SK-N-SH (cell line): ENCODE results near the gene SPATA32. TPM values are rescaled to one million over a fixed set of nuclear protein-coding genes. Genes with fewer than 3 reads are reported as not detected.
A peak's percentile ranks its signal among the peaks of the same experiment; 100 is the strongest.

ENCODE experiments used
- CTCF ChIA-PET: fragments of 300-600, 350-600 bp; formaldehyde crosslinking; extraction: SDS; loops from one replicate; lab custom pipeline; 2021; lab: Yijun Ruan, JAX
- POLR2A ChIA-PET: fragments of 350-600 bp; sonication (Branson Sonifier 250); formaldehyde crosslinking; extraction: SDS; loops from one replicate; lab custom pipeline; 2020; ENCODE audit warnings: antibody characterized with exemption, inconsistent platforms; lab: Yijun Ruan, JAX
- DNase-seq: peaks from one replicate; pipeline ENCODE4 v3.0.0; 2012
- H2AFZ ChIP-seq: fragments of 200-600 bp; sonication (generic); 2 replicates; pipeline ENCODE4 v1.8.1; 2016; ENCODE audit warnings: antibody characterized with exemption, mild to moderate bottlenecking, low read depth
- H3F3A ChIP-seq: fragments of 200-600 bp; sonication (generic); replicated peaks from 2 replicates; pipeline ENCODE3; 2016; ENCODE audit warnings: antibody characterized with exemption, mild to moderate bottlenecking; ENCODE audit not compliant: insufficient read depth
- H3K27ac ChIP-seq, 2 experiments: fragments of 200-500 bp in 1 of 2; fragments of 200-600 bp in 1 of 2; sonication (Bioruptor generic) in 1 of 2; sonication (generic), shearing (Covaris generic) in 1 of 2; 2 replicates each; pipeline versions ENCODE4 v1.5.1 to v1.6.1; 2014 to 2016; ENCODE audit warnings: low read depth in 2 of 2, inconsistent platforms in 1 of 2, low read length in 1 of 2, mild to moderate bottlenecking in 1 of 2, mixed read lengths in 1 of 2
- H3K27me3 ChIP-seq: fragments of 200-600 bp; sonication (generic), shearing (Covaris generic); 2 replicates; pipeline ENCODE4 v1.6.1; 2016; ENCODE audit warnings: mixed run types; ENCODE audit not compliant: insufficient read depth
- H3K36me3 ChIP-seq, 2 experiments: fragments of 200-500 bp in 1 of 2; fragments of 200-600 bp in 1 of 2; sonication (Bioruptor generic) in 1 of 2; sonication (generic) in 1 of 2; replicated peaks in 1 of 2; 2 replicates each; pipeline versions ENCODE3 to v1.5.1; 2014 to 2016; ENCODE audit warnings: low read length in 1 of 2, mild to moderate bottlenecking in 1 of 2; ENCODE audit not compliant: insufficient read depth in 2 of 2, control insufficient read depth in 1 of 2
- H3K4me1 ChIP-seq, 2 experiments: fragments of 200-500 bp in 1 of 2; fragments of 200-600 bp in 1 of 2; sonication (Bioruptor generic) in 1 of 2; sonication (generic), shearing (Covaris generic) in 1 of 2; 2 replicates each; pipeline versions ENCODE4 v1.5.1 to v1.6.1; 2014 to 2016; ENCODE audit warnings: low read depth in 1 of 2, low read length in 1 of 2, mixed run types in 1 of 2; ENCODE audit not compliant: insufficient read depth in 2 of 2, control insufficient read depth in 1 of 2
- H3K4me2 ChIP-seq: fragments of 200-600 bp; sonication (generic), shearing (Covaris generic); 2 replicates; pipeline ENCODE4 v1.6.1; 2017; ENCODE audit warnings: mixed run types
- H3K4me3 ChIP-seq, 2 experiments: fragments of 200-500 bp in 1 of 2; fragments of 200-600 bp in 1 of 2; sonication (Bioruptor generic) in 1 of 2; sonication (generic), shearing (Covaris generic) in 1 of 2; 2 replicates each; pipeline versions ENCODE4 v1.5.1 to v1.8.1; 2014 to 2016; ENCODE audit warnings: low read depth in 2 of 2, inconsistent platforms in 1 of 2, low read length in 1 of 2, mild to moderate bottlenecking in 1 of 2, mixed read lengths in 1 of 2, moderate library complexity in 1 of 2
- H3K79me2 ChIP-seq: fragments of 200-600 bp; sonication (generic); 2 replicates; pipeline ENCODE4 v1.8.1; 2017; ENCODE audit warnings: mild to moderate bottlenecking; ENCODE audit not compliant: insufficient read depth
- H3K9ac ChIP-seq: fragments of 200-600 bp; sonication (generic); 2 replicates; pipeline ENCODE4 v1.6.1; 2017; ENCODE audit warnings: mixed run types
- H3K9me2 ChIP-seq: fragments of 200-600 bp; sonication (generic); 2 replicates; pipeline ENCODE4 v1.6.1; 2017; ENCODE audit warnings: mixed run types
- H3K9me3 ChIP-seq: fragments of 200-600 bp; sonication (generic); 2 replicates; pipeline ENCODE4 v1.6.1; 2017; ENCODE audit warnings: mixed run types, mild to moderate bottlenecking, moderate library complexity
- H4K20me1 ChIP-seq: fragments of 200-600 bp; sonication (generic); 2 replicates; pipeline ENCODE4 v1.6.1; 2017; ENCODE audit warnings: mild to moderate bottlenecking, mixed run types; ENCODE audit not compliant: insufficient read depth
- ELF1 ChIP-seq: IDR thresholded peaks from 2 replicates; pipeline ENCODE4 v1.4.0; 2012
- EP300 ChIP-seq, 2 experiments: IDR thresholded peaks; 2 replicates each; pipeline versions ENCODE4 v1.4.0 to v1.6.1; 2012; ENCODE audit warnings: borderline replicate concordance in 1 of 2, low read depth in 1 of 2, low read length in 1 of 2
- FOXJ3 ChIP-seq: sonication (generic); formaldehyde crosslinking; IDR thresholded peaks from 2 replicates; pipeline ENCODE4 v1.5.1; 2020; ENCODE audit warnings: mild to moderate bottlenecking, missing genetic modification reagents
- MXI1 ChIP-seq: IDR thresholded peaks from 2 replicates; pipeline ENCODE4 v1.6.1; 2012; ENCODE audit warnings: mild to moderate bottlenecking, low read depth, low read length, improper control_type of control experiment
- NFIC ChIP-seq: IDR thresholded peaks from 2 replicates; pipeline ENCODE4 v1.4.0; 2012; ENCODE audit warnings: borderline replicate concordance
- RCOR1 ChIP-seq: fragments of 150-350 bp; IDR thresholded peaks from 2 replicates; pipeline ENCODE4 v1.6.1; 2017; ENCODE audit warnings: antibody characterized with exemption, low read length
- SMC3 ChIP-seq: IDR thresholded peaks from 2 replicates; pipeline ENCODE4 v1.6.1; 2012; ENCODE audit warnings: low read depth, low read length, improper control_type of control experiment
- TAF1 ChIP-seq: IDR thresholded peaks from 2 replicates; pipeline ENCODE4 v1.6.1; 2012; ENCODE audit warnings: low read depth, mild to moderate bottlenecking, low read length, moderate library complexity, borderline replicate concordance
- USF2 ChIP-seq: fragments of 150-350 bp; IDR thresholded peaks from 2 replicates; pipeline ENCODE4 v1.6.1; 2017; ENCODE audit warnings: antibody characterized with exemption, low read length, low read depth, borderline replicate concordance
- YY1 ChIP-seq: IDR thresholded peaks from 2 replicates; pipeline ENCODE4 v1.4.0; 2012; ENCODE audit warnings: low read depth, mild to moderate bottlenecking
- WGBS: methylation state at CpG from one replicate; pipeline ENCODE4 v1.1.6; 2017; ENCODE audit warnings: low lambda C conversion rate; 5-methylcytosine and 5-hydroxymethylcytosine counted together
- polyA plus RNA-seq, 3 experiments: library from polyadenylated mRNA; depleted of rRNA; stranded (reverse); fragments of >200 nt; gene quantifications; 2 replicates each; pipeline ENCODE4 v1.2.3, GENCODE V29; 2012

SPATA32 gene
- polyA plus RNA-seq, 1 of the 3 experiments (the other 2 are of a cell fraction), result not detected

GRCh38 chr17:45299361-45299760 is 37.5 kb upstream of the SPATA32 start:
- ChIA-PET POLR2A (interaction anchor here (1.3 to 2.0 kb wide), 2 partner anchors 13 to 17 kb away, joined by 3 to 6 read pairs; partner anchors contain the start of gene MAP3K14), CTCF (interaction anchor here (1.0 to 2.5 kb wide), 7 partner anchors 12 to 87 kb away, joined by 3 to 10 read pairs (median 4); no protein-coding TSS in a partner anchor)
- H3K36me3 ChIP-seq, result peaks cover under 1 to 27% of the 10 kb centered on the region in 2 experiments
- H3K9ac ChIP-seq, result no peak overlapping the region
- no peak overlapping the region for H3K4me3 ChIP-seq
- H3K27me3 ChIP-seq, result no peaks in the 10 kb centered on the region
- H4K20me1 ChIP-seq, result peaks cover 49% of the 10 kb centered on the region
- DNase-seq, result peak; percentile 65
- peak overlapping the region; percentile 66 to 95 for H3K27ac ChIP-seq
- 85% methylated on average over 2 of the region's 2 CpGs for WGBS
- no peak overlapping the region for H2AFZ ChIP-seq
- H3K4me2 ChIP-seq, result no peak overlapping the region
- H3K79me2 ChIP-seq, result peaks cover 96% of the 10 kb centered on the region
- TF ChIP-seq MXI1 (peak; percentile 82), RCOR1 (no peak), SMC3 (no peak), USF2 (no peak), NFIC (no peak), EP300 (IDR thresholded peaks at IDR 0.05; ENCODE audit: borderline replicate concordance in 1 of 2, low read depth in 1 of 2, low read length in 1 of 2) (peak in 1 of 2 experiments; percentile 30; a peak in 1 of 4 replicates)
- H3K9me2 ChIP-seq, result no peaks in the 10 kb centered on the region
- no peaks in the 10 kb centered on the region for H3K9me3 ChIP-seq
- peaks cover 49% of the 10 kb centered on the region for H3F3A ChIP-seq
- peaks cover 45 to 52% of the 10 kb centered on the region in 2 experiments for H3K4me1 ChIP-seq

- ChIA-PET CTCF (interaction anchor here (1.0 to 2.5 kb wide), 6 partner anchors 13 to 87 kb away, joined by 3 to 10 read pairs (median 4); no protein-coding TSS in a partner anchor), POLR2A (interaction anchor here (0.7 to 2.0 kb wide), 3 partner anchors 14 to 150 kb away, joined by 3 to 6 read pairs (median 3); partner anchors contain the start of gene MAP3K14)
- DNase-seq, result no peak
- Histone ChIP-seq H3K4me3 (no peak overlapping the region), H3K79me2 (peaks cover 90% of the 10 kb centered on the region), H3K4me1 (peaks cover 52 to 58% of the 10 kb centered on the region in 2 experiments), H4K20me1 (peaks cover 50% of the 10 kb centered on the region), H3K36me3 (peaks cover 0 to 24% of the 10 kb centered on the region in 2 experiments), H3K9me2 (no peaks in the 10 kb centered on the region), H3K27ac (peak overlapping the region; percentile 66 to 95), H3K9ac (no peak overlapping the region), H3F3A (peaks cover 54% of the 10 kb centered on the region), H2AFZ (no peak overlapping the region), H3K9me3 (no peaks in the 10 kb centered on the region), H3K4me2 (no peak overlapping the region), H3K27me3 (no peaks in the 10 kb centered on the region)
- TF ChIP-seq FOXJ3 (CRISPR knock-in tag) (0 out of 2 replicates have a peak, but pooled peaks have one; percentile 34), ELF1 (no peak), YY1 (no peak)
- 89% methylated on average over 8 of the region's 8 CpGs for WGBS
Observed at GRCh38 chr17:45298546-45299285, 36.8 kb upstream of the SPATA32 start.

GRCh38 chr17:45296833-45297124 is 34.9 kb upstream of the SPATA32 start:
- Histone ChIP-seq H3K4me1 (peaks cover 60 to 64% of the 10 kb centered on the region in 2 experiments), H4K20me1 (peaks cover 61% of the 10 kb centered on the region), H3K9me2 (no peaks in the 10 kb centered on the region), H3K36me3 (peaks cover 0 to 22% of the 10 kb centered on the region in 2 experiments), H3F3A (peaks cover 50% of the 10 kb centered on the region), H3K27me3 (no peaks in the 10 kb centered on the region), H2AFZ (no peak overlapping the region), H3K9me3 (no peaks in the 10 kb centered on the region), H3K4me2 (peak overlapping the region; percentile 48), H3K79me2 (peaks cover 86% of the 10 kb centered on the region), H3K9ac (no peak overlapping the region), H3K27ac (peak overlapping the region; percentile 58 to 95), H3K4me3 (no peak overlapping the region)
- CTCF ChIA-PET, result interaction anchor here (1.0 to 3.5 kb wide), 2 partner anchors 15 to 42 kb away, joined by 3 to 13 read pairs; no protein-coding TSS in a partner anchor
- no peak for DNase-seq
- WGBS, result 40% methylated on average over 1 of the region's 1 CpG
- TF ChIP-seq NFIC (peak; percentile 19; the same call in 1 of the 2 replicates), TAF1 (no peak)
- POLR2A ChIA-PET, result no interaction called here
